K562 (cell line): ENCODE data around the gene ALG11. TPM values are rescaled to one million over a fixed set of nuclear protein-coding genes. Genes with fewer than 3 reads are reported as not detected.

Experiments used
- ATAC-seq: fragments of 200-7000 bp; cut with Tn5 transposase; 3 replicates; pipeline ENCODE4 v1.9.1; 2020; ENCODE audit warnings: moderate library complexity
- BruUV-seq: library from RNA; stranded (reverse); fragments of 400-500 nt; replicated peaks from 2 replicates; lab custom pipeline; 2021; lab: Mats Ljungman, UMichigan
- CTCF ChIA-PET: fragments of 300-600 bp; formaldehyde crosslinking; extraction: SDS; loops from one replicate; lab custom pipeline; 2021; ENCODE audit warnings: low intra/inter-chr PET ratio; lab: Yijun Ruan, JAX
- POLR2A ChIA-PET: fragments of 300-600, 350-650 bp; sonication (Branson Sonifier 250); formaldehyde crosslinking; extraction: SDS; loops from one replicate; lab custom pipeline; 2021; ENCODE audit warnings: antibody characterized with exemption, inconsistent platforms; lab: Yijun Ruan, JAX
- DNase-seq, 4 experiments: peaks; one replicate each; pipeline versions ENCODE4 v3.0.0 to v3.0.0-alpha.2; 2011 to 2018; ENCODE audit warnings: low spot score in 3 of 4, mixed read lengths in 3 of 4; ENCODE audit errors: extremely low read depth in 1 of 4
- FAIRE-seq: peaks from 2 replicates; lab custom pipeline; 2011; peaks lifted over from hg19 to GRCh38; lab: Jason Lieb, UNC
- H2AFZ ChIP-seq: 2 replicates; pipeline ENCODE4 v1.6.0; 2011; ENCODE audit warnings: low read depth, low read length, control low read depth, inconsistent platforms
- H3K27ac ChIP-seq: fragments of 200-600 bp; 3 replicates; pipeline ENCODE4 v1.8.0; 2011; ENCODE audit warnings: low read depth, mild to moderate bottlenecking, control low read depth, inconsistent platforms, low read length, moderate library complexity, mixed read lengths; ENCODE audit errors: extremely low read depth
- H3K27me3 ChIP-seq, 2 experiments: fragments of 300-600 bp in 1 of 2; 2 replicates in 1 of 2; 3 replicates in 1 of 2; pipeline versions ENCODE4 v1.6.0 to v1.8.0; 2011; ENCODE audit warnings: inconsistent platforms in 2 of 2, low read length in 2 of 2, mild to moderate bottlenecking in 1 of 2, mixed read lengths in 1 of 2, moderate library complexity in 1 of 2; ENCODE audit not compliant: control insufficient read depth in 2 of 2, insufficient read depth in 2 of 2
- H3K36me3 ChIP-seq: fragments of 300-600 bp; 3 replicates; pipeline ENCODE4 v1.8.0; 2011; ENCODE audit warnings: mild to moderate bottlenecking, low read length, inconsistent platforms; ENCODE audit not compliant: control insufficient read depth, insufficient read depth
- H3K4me1 ChIP-seq, 2 experiments: fragments of 200-600 bp in 1 of 2; replicated peaks in 1 of 2; 2 replicates in 1 of 2; 3 replicates in 1 of 2; pipeline versions ENCODE4 v1.5.1 to v1.8.0; 2011; ENCODE audit warnings: inconsistent platforms in 2 of 2, low read length in 2 of 2, mild to moderate bottlenecking in 1 of 2, mixed read lengths in 1 of 2, moderate library complexity in 1 of 2; ENCODE audit not compliant: control insufficient read depth in 2 of 2, insufficient read depth in 2 of 2
- H3K4me2 ChIP-seq: 2 replicates; pipeline ENCODE4 v1.6.1; 2011; ENCODE audit warnings: low read length, control low read depth, inconsistent platforms, mixed read lengths; ENCODE audit not compliant: insufficient read depth
- H3K4me3 ChIP-seq: fragments of 200-600 bp; sonication (generic), shearing (Covaris generic); 2 replicates; pipeline ENCODE4 v1.5.1; 2016; ENCODE audit warnings: control low read depth, inconsistent platforms
- H3K79me2 ChIP-seq: fragments of 200-600 bp; 3 replicates; pipeline ENCODE4 v1.8.0; 2011; ENCODE audit warnings: low read length, inconsistent platforms; ENCODE audit not compliant: control insufficient read depth, insufficient read depth
- H3K9ac ChIP-seq, 2 experiments: 2 replicates each; pipeline versions ENCODE4 v1.6.0 to v1.6.1; 2011; ENCODE audit warnings: low read depth in 2 of 2, low read length in 2 of 2, control low read depth in 1 of 2, inconsistent platforms in 1 of 2, mild to moderate bottlenecking in 1 of 2, mixed read lengths in 1 of 2; ENCODE audit not compliant: insufficient read depth in 1 of 2
- H3K9me1 ChIP-seq: one replicate; pipeline ENCODE4 v1.6.0; 2011; ENCODE audit warnings: inconsistent platforms, mild to moderate bottlenecking, low read length, moderate library complexity; ENCODE audit not compliant: control insufficient read depth, insufficient read depth
- H3K9me3 ChIP-seq: replicated peaks from 2 replicates; pipeline ENCODE4 v1.5.1; 2011; ENCODE audit warnings: low read depth, low read length, inconsistent platforms; ENCODE audit not compliant: control insufficient read depth, insufficient read depth
- H4K20me1 ChIP-seq: replicated peaks from 2 replicates; pipeline ENCODE4 v1.6.1; 2011; ENCODE audit warnings: low read length, inconsistent platforms, mixed read lengths; ENCODE audit not compliant: control insufficient read depth, insufficient read depth
- BRD4 ChIP-seq: fragments of 200-600 bp; sonication (generic); IDR thresholded peaks from 2 replicates; pipeline ENCODE4 v1.6.1; 2017; ENCODE audit warnings: inconsistent platforms
- CEBPB ChIP-seq: fragments of 450-650 bp; IDR thresholded peaks from 2 replicates; pipeline ENCODE4 v1.6.1; 2016; ENCODE audit warnings: missing genetic modification characterization, missing compliant biosample characterization
- FOSL1 ChIP-seq: fragments of 200-800 bp; sonication (Bioruptor generic); conservative IDR thresholded peaks from 2 replicates; pipeline ENCODE4 v1.6.1; 2016; ENCODE audit warnings: missing genetic modification characterization, missing compliant biosample characterization
- WGBS: fragments of 100-300 bp; shearing (Covaris generic); methylation state at CpG from one replicate; pipeline ENCODE4 v1.1.6; 2016; ENCODE audit warnings: low coverage, mixed read lengths; ENCODE audit not compliant: insufficient coverage; ENCODE audit errors: missing lambda C conversion rate; 5-methylcytosine and 5-hydroxymethylcytosine counted together
- in situ Hi-C: fragments of 300-500 bp; cut with MboI; formaldehyde crosslinking; loops from 4 replicates; pipeline ENCODE4 v1.15.0; 2018; ENCODE audit warnings: inconsistent platforms, mixed read lengths
- intact Hi-C: fragments of 100-400 bp; cut with micrococcal nuclease; formaldehyde crosslinking; loops from 2 replicates; pipeline ENCODE4 v1.14.2; 2022
- polyA plus RNA-seq, 8 experiments: library from polyadenylated mRNA; depleted of rRNA in 4 of 8; stranded (reverse) in 5 of 8; unstranded in 3 of 8; fragments of >200 nt; fragmentation: Nextera tagmentation in 2 of 8; fragmentation: Illumina TruSeq in 1 of 8; extraction: Ambion mirVana in 2 of 8; extraction: Trizol in 1 of 8; gene quantifications; 2 replicates each; pipeline versions ENCODE4 v1.2.1 to v1.2.3, GENCODE V29; 2011 to 2014; ENCODE audit warnings: inconsistent platforms in 1 of 8, missing spikeins in 1 of 8
- total RNA-seq, 7 experiments: library from RNA; depleted of rRNA in 6 of 7; stranded (reverse); fragments of >200 nt in 6 of 7; fragmentation: Illumina TruSeq in 2 of 7; extraction: Trizol in 2 of 7; gene quantifications; 2 replicates each; pipeline versions ENCODE4 v1.2.1 to v1.2.3, GENCODE V29; 2011 to 2021; ENCODE audit warnings: low replicate concordance in 1 of 7

ALG11 gene
- total and polyA plus RNA-seq, 9 of the 15 experiments (the other 6 are each of a cell fraction or from before 2014, with no cell fraction given) = 7.3 to 19.2 (median 16.3) TPM

DNA sequence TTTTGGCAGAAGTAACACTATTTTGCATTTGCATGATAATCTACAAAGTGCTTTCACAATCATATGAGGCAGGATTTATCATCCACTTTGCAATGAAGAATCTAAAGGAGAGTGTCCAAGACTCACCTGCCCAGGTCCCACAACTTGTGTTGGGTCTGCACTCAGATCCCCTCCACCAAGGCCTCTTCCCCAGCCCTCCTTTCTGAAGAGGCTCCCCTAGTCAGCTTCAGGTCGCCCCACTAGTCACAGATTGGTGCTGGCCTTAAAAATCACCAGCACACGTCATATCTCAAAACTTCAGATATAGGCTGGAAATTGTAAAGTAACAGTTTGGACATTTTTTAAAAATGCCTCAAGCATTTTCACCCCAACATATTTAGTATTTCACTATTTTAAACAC, 18.5 kb upstream of the ALG11 start:
- H3K4me3 ChIP-seq = peak overlapping the region; percentile 30
- DNase-seq (peak in 2 of 4 experiments; percentile 22 to 36), ATAC-seq (peak; percentile 44), FAIRE-seq (peak; percentile 55)
- BruUV-seq = no TSS peak
- H4K20me1 ChIP-seq = no peaks in the 10 kb centered on the region
- H3K9me1 ChIP-seq = no peaks in the 10 kb centered on the region
- H3K36me3 ChIP-seq = peaks cover 8% of the 10 kb centered on the region
- CTCF ChIA-PET = interaction anchor here (0.7 kb wide), 1 partner anchor 680 kb away, joined by 4 read pairs; no protein-coding TSS in a partner anchor
- H3K4me1 ChIP-seq = peaks cover 28 to 44% of the 10 kb centered on the region in 2 experiments
- H3K27me3 ChIP-seq = no peaks in the 10 kb centered on the region
- peak overlapping the region; percentile 79 for H3K4me2 ChIP-seq
- POLR2A ChIA-PET = interaction anchor here (0.6 to 3.0 kb wide), 2 partner anchors 10 to 129 kb away, joined by 3 to 10 read pairs; no protein-coding TSS in a partner anchor
- intact Hi-C loops (loop anchor here (10.0 kb wide), 1 partner anchor 461 kb away; the partner anchor contains the start of genes CKAP2 and VPS36), in situ Hi-C loops (no loop called here)
- TF ChIP-seq CEBPB (tag) (peak; percentile 48), BRD4 (0 out of 2 replicates have a peak, but pooled peaks have one; percentile 41), FOSL1 (tag) (no peak)
- peak overlapping the region; percentile 64 to 78; a peak in 3 of 4 replicates for H3K9ac ChIP-seq
- H3K79me2 ChIP-seq = peaks cover 93% of the 10 kb centered on the region
- peak overlapping the region; percentile 72 for H3K27ac ChIP-seq
- 0% methylated on average over 2 of the region's 2 CpGs for WGBS
- H3K9me3 ChIP-seq = no peaks in the 10 kb centered on the region
- peak overlapping the region; percentile 44 for H2AFZ ChIP-seq
